Upper lobe of right lung (tissue), 1 donor: ENCODE data around the gene TIMM8B. TPM values are rescaled to one million over a fixed set of nuclear protein-coding genes. Genes with fewer than 3 reads are reported as not detected.

ENCODE experiments used
- ATAC-seq: fragments of 200-7000 bp; cut with Tn5 transposase; one replicate; pipeline ENCODE4 v1.9.1; 2020; ENCODE audit warnings: mild to moderate bottlenecking, moderate library complexity
- DNase-seq: peaks from one replicate; pipeline ENCODE4 v3.0.0-alpha.2; 2020
- H3K27ac ChIP-seq: fragments of 200-600 bp; one replicate; pipeline ENCODE4 v1.8.0; 2022
- H3K27me3 ChIP-seq: fragments of 200-600 bp; one replicate; pipeline ENCODE4 v1.8.0; 2022; ENCODE audit warnings: mild to moderate bottlenecking
- H3K36me3 ChIP-seq: fragments of 200-600 bp; one replicate; pipeline ENCODE4 v1.8.0; 2022
- H3K4me1 ChIP-seq: fragments of 200-600 bp; one replicate; pipeline ENCODE4 v1.8.0; 2022
- H3K4me3 ChIP-seq: fragments of 200-600 bp; one replicate; pipeline ENCODE4 v1.8.0; 2022; ENCODE audit warnings: mild to moderate bottlenecking
- H3K9me3 ChIP-seq: fragments of 200-600 bp; one replicate; pipeline ENCODE4 v1.8.0; 2022
- intact Hi-C: fragments of 100-400 bp; cut with DNase I; formaldehyde crosslinking; loops from one replicate; pipeline ENCODE4 v1.11.0; 2022
- total RNA-seq: library from RNA; stranded (reverse); fragmentation: NEBNext Ultra II Directional; extraction: Animal tissue kit (Norgen Biotek cat#: 25700); gene quantifications from one replicate; pipeline ENCODE4 v1.2.1, GENCODE V29; 2021
- TF ChIP-seq, protein P1 (sequence below): fragments of 200-600 bp; IDR thresholded peaks from one replicate; pipeline ENCODE4 v1.8.0; 2022; ENCODE audit warnings: antibody characterized with exemption
- donor health status: DM: no; HTN: yes; CAD: no; lungs with severe emphysema.

The TIMM8B gene
- total RNA-seq, 1 donor from 2014 or later, result 33.9 TPM

DNA sequence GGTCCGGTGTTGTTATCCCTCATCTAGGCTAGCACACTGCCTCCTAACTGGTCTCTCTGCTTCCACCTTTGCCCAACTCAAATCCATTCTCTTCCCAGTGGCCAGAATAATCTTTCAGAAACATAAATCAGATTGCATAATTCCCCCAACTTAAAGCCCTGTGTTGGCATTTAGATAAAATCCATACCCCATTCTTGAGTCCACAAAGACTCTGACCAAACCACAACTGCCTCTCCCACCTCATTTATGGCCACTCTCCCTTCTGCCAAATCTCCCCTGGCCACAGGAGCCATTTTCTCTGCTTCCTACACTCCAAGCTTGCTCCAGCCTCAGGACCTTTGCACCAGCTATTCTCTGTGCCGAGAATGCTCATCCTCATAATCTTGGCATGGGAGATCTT lies 40.5 kb upstream of the TIMM8B start:
- no peaks in the 10 kb centered on the region for H3K36me3 ChIP-seq
- no peak overlapping the region for H3K4me3 ChIP-seq
- H3K27me3 ChIP-seq, result no peaks in the 10 kb centered on the region
- H3K27ac ChIP-seq, result no peak overlapping the region
- no peaks in the 10 kb centered on the region for H3K9me3 ChIP-seq
- no peak for DNase-seq
- intact Hi-C loops, result no loop called here
- H3K4me1 ChIP-seq, result peaks cover 6% of the 10 kb centered on the region
- ATAC-seq, result no peak
- TF ChIP-seq, protein P1, sequence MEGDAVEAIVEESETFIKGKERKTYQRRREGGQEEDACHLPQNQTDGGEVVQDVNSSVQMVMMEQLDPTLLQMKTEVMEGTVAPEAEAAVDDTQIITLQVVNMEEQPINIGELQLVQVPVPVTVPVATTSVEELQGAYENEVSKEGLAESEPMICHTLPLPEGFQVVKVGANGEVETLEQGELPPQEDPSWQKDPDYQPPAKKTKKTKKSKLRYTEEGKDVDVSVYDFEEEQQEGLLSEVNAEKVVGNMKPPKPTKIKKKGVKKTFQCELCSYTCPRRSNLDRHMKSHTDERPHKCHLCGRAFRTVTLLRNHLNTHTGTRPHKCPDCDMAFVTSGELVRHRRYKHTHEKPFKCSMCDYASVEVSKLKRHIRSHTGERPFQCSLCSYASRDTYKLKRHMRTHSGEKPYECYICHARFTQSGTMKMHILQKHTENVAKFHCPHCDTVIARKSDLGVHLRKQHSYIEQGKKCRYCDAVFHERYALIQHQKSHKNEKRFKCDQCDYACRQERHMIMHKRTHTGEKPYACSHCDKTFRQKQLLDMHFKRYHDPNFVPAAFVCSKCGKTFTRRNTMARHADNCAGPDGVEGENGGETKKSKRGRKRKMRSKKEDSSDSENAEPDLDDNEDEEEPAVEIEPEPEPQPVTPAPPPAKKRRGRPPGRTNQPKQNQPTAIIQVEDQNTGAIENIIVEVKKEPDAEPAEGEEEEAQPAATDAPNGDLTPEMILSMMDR, result no peak

DNA sequence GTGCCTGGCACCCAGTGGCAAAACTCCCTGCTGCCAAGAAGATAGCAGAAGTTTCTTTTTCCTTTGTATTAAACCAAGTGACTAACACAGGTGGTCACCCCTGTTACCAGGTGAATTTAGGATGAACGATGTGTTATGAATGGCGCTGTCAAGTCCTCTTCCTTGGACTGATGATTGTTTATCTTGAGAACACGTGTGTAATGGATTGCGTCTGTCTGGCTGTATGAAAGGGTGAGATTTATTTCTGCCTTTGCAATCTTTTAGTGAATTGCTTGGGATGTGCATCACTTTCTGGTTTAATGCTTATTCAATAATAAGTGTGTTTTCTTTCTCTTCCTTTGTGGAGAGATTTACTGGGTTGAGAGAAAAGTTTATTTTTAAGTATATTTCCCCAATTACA lies 36.6 kb upstream of the TIMM8B start:
- no peaks in the 10 kb centered on the region for H3K9me3 ChIP-seq
- intact Hi-C loops, result no loop called here

DNA sequence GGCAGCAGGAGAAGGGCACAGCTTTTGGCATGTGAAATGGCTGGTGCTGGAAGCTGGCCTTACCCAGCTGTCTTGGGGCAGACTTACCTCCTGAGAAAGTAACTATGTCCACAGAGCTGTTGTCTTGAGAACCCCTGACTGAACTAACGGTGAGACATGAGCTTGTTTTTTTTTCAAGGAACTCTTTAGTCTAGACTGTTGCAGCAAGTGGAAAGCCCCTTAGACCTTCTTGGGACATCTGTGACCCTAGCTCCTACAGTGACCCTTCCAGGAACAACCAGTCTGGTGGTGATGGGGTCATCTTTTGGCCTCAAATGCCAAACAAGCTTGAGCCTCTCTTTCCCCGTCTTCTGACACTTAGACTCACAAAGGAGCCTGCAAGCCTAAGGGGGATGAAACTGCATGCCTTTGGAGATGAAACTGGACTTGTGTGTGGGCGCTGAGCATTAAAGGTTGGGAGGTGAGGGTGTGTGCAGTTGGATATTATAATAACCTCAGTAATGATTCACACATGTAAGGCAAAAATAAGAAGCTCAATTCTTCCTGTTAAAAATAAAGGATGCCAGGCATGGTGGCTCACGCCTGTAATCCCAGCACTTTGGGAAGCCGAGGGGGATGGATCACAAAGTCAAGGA lies 35.5 kb upstream of the TIMM8B start:
- H3K4me3 ChIP-seq, result no peak overlapping the region
- DNase-seq (no peak), ATAC-seq (no peak)
- no peaks in the 10 kb centered on the region for H3K4me1 ChIP-seq
- TF ChIP-seq, protein P1, result no peak
- no peak overlapping the region for H3K27ac ChIP-seq
- no peaks in the 10 kb centered on the region for H3K27me3 ChIP-seq
- intact Hi-C loops, result no loop called here
- no peaks in the 10 kb centered on the region for H3K9me3 ChIP-seq
- no peaks in the 10 kb centered on the region for H3K36me3 ChIP-seq

More for the DNA sequence above, 36.6 kb upstream of the TIMM8B start:
- Histone ChIP-seq H3K27me3 (no peaks in the 10 kb centered on the region), H3K4me3 (no peak overlapping the region), H3K27ac (no peak overlapping the region), H3K36me3 (no peaks in the 10 kb centered on the region), H3K4me1 (no peaks in the 10 kb centered on the region)
- ATAC-seq, result no peak
- TF ChIP-seq, protein P1, result no peak
- no peak for DNase-seq

DNA sequence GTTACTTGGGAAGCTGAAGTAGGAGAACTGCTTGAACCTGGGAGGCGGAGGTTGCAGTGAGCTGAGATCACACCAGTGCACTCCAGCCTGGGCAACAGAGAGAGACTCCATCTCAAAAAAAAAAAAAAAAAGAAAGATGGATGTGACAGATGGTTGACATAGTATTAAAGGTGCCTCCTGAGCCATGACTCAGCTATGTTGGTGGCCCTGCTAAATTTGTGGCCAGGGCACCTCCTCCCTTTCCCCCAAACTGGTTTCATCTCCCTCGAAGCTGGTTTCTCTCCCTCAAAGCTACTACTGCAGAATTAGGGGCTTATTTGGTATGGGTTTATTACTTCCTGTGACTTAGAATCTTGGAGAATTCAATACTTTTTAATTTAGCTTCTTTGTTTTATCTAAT lies 31.6 kb upstream of the TIMM8B start:
- TF ChIP-seq, protein P1, result no peak
- no peaks in the 10 kb centered on the region for H3K36me3 ChIP-seq
- no peaks in the 10 kb centered on the region for H3K27me3 ChIP-seq
- H3K27ac ChIP-seq, result no peak overlapping the region
- H3K9me3 ChIP-seq, result no peaks in the 10 kb centered on the region
- intact Hi-C loops, result no loop called here
- DNase-seq (no peak), ATAC-seq (no peak)
- H3K4me1 ChIP-seq, result peaks cover 5% of the 10 kb centered on the region
- H3K4me3 ChIP-seq, result no peak overlapping the region

DNA sequence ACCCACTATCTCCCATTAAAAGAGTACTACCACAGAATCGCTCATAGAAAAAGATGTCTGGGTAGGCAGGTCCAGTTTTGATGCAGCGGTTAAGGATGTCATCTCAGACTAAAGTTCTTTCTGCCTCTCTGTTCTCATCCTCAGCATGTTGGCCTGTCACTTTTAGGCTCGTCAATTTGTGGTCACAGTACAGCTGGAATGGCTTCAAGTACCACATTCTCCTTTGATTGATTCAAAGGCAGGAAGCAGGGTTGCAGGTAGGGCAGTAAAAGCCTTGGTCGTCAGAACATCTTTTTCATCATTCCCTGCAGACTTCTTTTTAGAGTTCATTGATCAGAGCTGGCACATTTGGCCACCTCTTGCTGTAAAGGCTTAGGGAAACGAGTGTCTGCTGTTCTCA lies 28.8 kb upstream of the TIMM8B start:
- Histone ChIP-seq H3K4me1 (peaks cover 5% of the 10 kb centered on the region), H3K27ac (no peak overlapping the region), H3K36me3 (no peaks in the 10 kb centered on the region), H3K27me3 (no peaks in the 10 kb centered on the region), H3K4me3 (no peak overlapping the region), H3K9me3 (no peaks in the 10 kb centered on the region)
- intact Hi-C loops, result no loop called here
- no peak for DNase-seq
- ATAC-seq, result no peak
- TF ChIP-seq, protein P1, result no peak

DNA sequence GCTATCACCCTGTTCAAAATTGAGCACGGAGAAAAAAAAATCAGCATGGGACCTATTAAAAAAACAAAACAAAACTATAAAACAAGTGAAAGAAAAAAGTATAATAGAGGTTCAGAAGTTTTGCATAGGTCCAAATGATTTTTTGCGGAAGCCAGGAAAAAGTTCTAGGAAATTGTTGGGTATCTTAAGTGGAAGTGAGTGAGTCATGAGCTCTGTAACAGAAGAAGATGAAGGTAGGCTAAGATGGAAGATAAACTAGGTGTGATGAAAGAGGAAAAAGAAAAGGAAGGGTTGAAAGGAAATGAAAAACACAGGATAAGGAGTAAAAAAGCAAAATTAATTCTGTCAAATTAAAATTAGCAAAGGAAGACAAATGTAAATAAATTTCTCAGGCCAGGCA lies 27.9 kb upstream of the TIMM8B start:
- TF ChIP-seq, protein P1, result no peak
- DNase-seq (no peak), ATAC-seq (no peak)
- no peaks in the 10 kb centered on the region for H3K36me3 ChIP-seq
- intact Hi-C loops, result no loop called here
- H3K27me3 ChIP-seq, result no peaks in the 10 kb centered on the region
- H3K27ac ChIP-seq, result no peak overlapping the region
- no peak overlapping the region for H3K4me3 ChIP-seq
- peaks cover 5% of the 10 kb centered on the region for H3K4me1 ChIP-seq
- no peaks in the 10 kb centered on the region for H3K9me3 ChIP-seq
